SK-N-SH treated with all-trans-retinoic acid at 6 μM for 48 hours (cell line): ENCODE measurements around the gene CD300LB.

Experiments used
- ATAC-seq: fragments of 200-7000 bp; cut with Tn5 transposase; 3 replicates; pipeline ENCODE4 v1.9.1; 2020; ENCODE audit warnings: mild to moderate bottlenecking, moderate library complexity
- CSDC2 ChIP-seq: fragments of 250-450 bp; sonication (Bioruptor Pico); IDR thresholded peaks from 2 replicates; pipeline ENCODE4 v1.5.0; 2020; ENCODE audit warnings: mild to moderate bottlenecking, moderate library complexity
- CSRNP3 ChIP-seq: fragments of 250-450 bp; sonication (Bioruptor Pico); IDR thresholded peaks from 2 replicates; pipeline ENCODE4 v1.5.1; 2021; ENCODE audit warnings: mild to moderate bottlenecking, moderate library complexity
- ESRRG ChIP-seq: fragments of 250-450 bp; sonication (Bioruptor Pico); IDR thresholded peaks from 2 replicates; pipeline ENCODE4 v1.6.1; 2021; ENCODE audit warnings: mild to moderate bottlenecking
- GLIS3 ChIP-seq: fragments of 250-450 bp; sonication (Bioruptor Pico); IDR thresholded peaks from 2 replicates; pipeline ENCODE4 v1.5.0; 2020; ENCODE audit warnings: mild to moderate bottlenecking, moderate library complexity
- ISL1 ChIP-seq: fragments of 250-450 bp; sonication (Bioruptor Pico); IDR thresholded peaks from 2 replicates; pipeline ENCODE4 v2.1.2; 2022; ENCODE audit warnings: mild to moderate bottlenecking, moderate library complexity
- PATZ1 ChIP-seq: fragments of 250-450 bp; sonication (Bioruptor Pico); IDR thresholded peaks from 2 replicates; pipeline ENCODE4 v1.8.0; 2020; ENCODE audit warnings: mild to moderate bottlenecking, moderate library complexity, borderline replicate concordance
- RARB ChIP-seq: fragments of 250-450 bp; sonication (Bioruptor Pico); IDR thresholded peaks from 2 replicates; pipeline ENCODE4 v1.8.0; 2021; ENCODE audit warnings: mild to moderate bottlenecking, moderate library complexity
- SNAI2 ChIP-seq: fragments of 250-450 bp; sonication (Bioruptor Pico); IDR thresholded peaks from 2 replicates; pipeline ENCODE4 v1.5.0; 2020; ENCODE audit warnings: mild to moderate bottlenecking, moderate library complexity
- TCF4 ChIP-seq: fragments of 250-450 bp; sonication (Bioruptor Pico); IDR thresholded peaks from 2 replicates; pipeline ENCODE4 v1.8.0; 2021; ENCODE audit warnings: mild to moderate bottlenecking, moderate library complexity, borderline replicate concordance
- TOX ChIP-seq: fragments of 250-450 bp; sonication (Bioruptor Pico); IDR thresholded peaks from 2 replicates; pipeline ENCODE4 v1.8.0; 2021; ENCODE audit warnings: mild to moderate bottlenecking, moderate library complexity, borderline replicate concordance
- ZC3H10 ChIP-seq: fragments of 250-450 bp; sonication (Bioruptor Pico); IDR thresholded peaks from 2 replicates; pipeline ENCODE4 v1.5.1; 2021; ENCODE audit warnings: mild to moderate bottlenecking, moderate library complexity
- ZFP30 ChIP-seq: fragments of 450-650 bp; formaldehyde crosslinking; IDR thresholded peaks from 2 replicates; pipeline ENCODE4 v1.5.0; 2022; ENCODE audit warnings: mild to moderate bottlenecking, moderate library complexity
- ZNF565 ChIP-seq: fragments of 450-650 bp; formaldehyde crosslinking; conservative IDR thresholded peaks from 2 replicates; pipeline ENCODE4 v1.5.0; 2020; ENCODE audit warnings: low read depth, mild to moderate bottlenecking, moderate library complexity
- ZNF70 ChIP-seq: fragments of 450-650 bp; formaldehyde crosslinking; IDR thresholded peaks from 2 replicates; pipeline ENCODE4 v1.5.0; 2020; ENCODE audit warnings: mild to moderate bottlenecking, moderate library complexity
- ZNF8 ChIP-seq: fragments of 450-650 bp; formaldehyde crosslinking; IDR thresholded peaks from 2 replicates; pipeline ENCODE4 v1.5.0; 2020; ENCODE audit warnings: mild to moderate bottlenecking, moderate library complexity
- TF ChIP-seq, protein P1 (sequence below): fragments of 250-450 bp; sonication (Bioruptor Pico); IDR thresholded peaks from 2 replicates; pipeline ENCODE4 v1.5.1; 2020; ENCODE audit warnings: low read depth, mild to moderate bottlenecking, moderate library complexity
- TF ChIP-seq, protein P2 (sequence below): fragments of 250-450 bp; sonication (Bioruptor Pico); IDR thresholded peaks from 2 replicates; pipeline ENCODE4 v1.8.0; 2021; ENCODE audit warnings: low read depth, mild to moderate bottlenecking, moderate library complexity, borderline replicate concordance

The CD300LB gene

GRCh38 chr17:74569020-74570003 is 38.0 kb upstream of the CD300LB start (continued):
- TF ChIP-seq, protein P1, sequence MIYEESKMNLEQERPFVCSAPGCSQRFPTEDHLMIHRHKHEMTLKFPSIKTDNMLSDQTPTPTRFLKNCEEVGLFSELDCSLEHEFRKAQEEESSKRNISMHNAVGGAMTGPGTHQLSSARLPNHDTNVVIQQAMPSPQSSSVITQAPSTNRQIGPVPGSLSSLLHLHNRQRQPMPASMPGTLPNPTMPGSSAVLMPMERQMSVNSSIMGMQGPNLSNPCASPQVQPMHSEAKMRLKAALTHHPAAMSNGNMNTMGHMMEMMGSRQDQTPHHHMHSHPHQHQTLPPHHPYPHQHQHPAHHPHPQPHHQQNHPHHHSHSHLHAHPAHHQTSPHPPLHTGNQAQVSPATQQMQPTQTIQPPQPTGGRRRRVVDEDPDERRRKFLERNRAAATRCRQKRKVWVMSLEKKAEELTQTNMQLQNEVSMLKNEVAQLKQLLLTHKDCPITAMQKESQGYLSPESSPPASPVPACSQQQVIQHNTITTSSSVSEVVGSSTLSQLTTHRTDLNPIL (CRISPR knock-in tag) = no peak
- no peak for TF ChIP-seq RARB (CRISPR knock-in tag)
- TF ChIP-seq ZC3H10 (CRISPR knock-in tag) = no peak
- no peak for TF ChIP-seq TOX (CRISPR knock-in tag)
- no peak for TF ChIP-seq ISL1
- TF ChIP-seq ZFP30 (CRISPR knock-in tag) = no peak
- no peak for TF ChIP-seq CSDC2 (CRISPR knock-in tag)
- TF ChIP-seq, protein P2, sequence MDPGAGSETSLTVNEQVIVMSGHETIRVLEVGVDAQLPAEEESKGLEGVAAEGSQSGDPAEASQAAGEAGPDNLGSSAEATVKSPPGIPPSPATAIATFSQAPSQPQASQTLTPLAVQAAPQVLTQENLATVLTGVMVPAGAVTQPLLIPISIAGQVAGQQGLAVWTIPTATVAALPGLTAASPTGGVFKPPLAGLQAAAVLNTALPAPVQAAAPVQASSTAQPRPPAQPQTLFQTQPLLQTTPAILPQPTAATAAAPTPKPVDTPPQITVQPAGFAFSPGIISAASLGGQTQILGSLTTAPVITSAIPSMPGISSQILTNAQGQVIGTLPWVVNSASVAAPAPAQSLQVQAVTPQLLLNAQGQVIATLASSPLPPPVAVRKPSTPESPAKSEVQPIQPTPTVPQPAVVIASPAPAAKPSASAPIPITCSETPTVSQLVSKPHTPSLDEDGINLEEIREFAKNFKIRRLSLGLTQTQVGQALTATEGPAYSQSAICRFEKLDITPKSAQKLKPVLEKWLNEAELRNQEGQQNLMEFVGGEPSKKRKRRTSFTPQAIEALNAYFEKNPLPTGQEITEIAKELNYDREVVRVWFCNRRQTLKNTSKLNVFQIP (CRISPR knock-in tag) = no peak
- no peak for TF ChIP-seq ESRRG
- TF ChIP-seq ZNF70 (CRISPR knock-in tag) = no peak

DNA sequence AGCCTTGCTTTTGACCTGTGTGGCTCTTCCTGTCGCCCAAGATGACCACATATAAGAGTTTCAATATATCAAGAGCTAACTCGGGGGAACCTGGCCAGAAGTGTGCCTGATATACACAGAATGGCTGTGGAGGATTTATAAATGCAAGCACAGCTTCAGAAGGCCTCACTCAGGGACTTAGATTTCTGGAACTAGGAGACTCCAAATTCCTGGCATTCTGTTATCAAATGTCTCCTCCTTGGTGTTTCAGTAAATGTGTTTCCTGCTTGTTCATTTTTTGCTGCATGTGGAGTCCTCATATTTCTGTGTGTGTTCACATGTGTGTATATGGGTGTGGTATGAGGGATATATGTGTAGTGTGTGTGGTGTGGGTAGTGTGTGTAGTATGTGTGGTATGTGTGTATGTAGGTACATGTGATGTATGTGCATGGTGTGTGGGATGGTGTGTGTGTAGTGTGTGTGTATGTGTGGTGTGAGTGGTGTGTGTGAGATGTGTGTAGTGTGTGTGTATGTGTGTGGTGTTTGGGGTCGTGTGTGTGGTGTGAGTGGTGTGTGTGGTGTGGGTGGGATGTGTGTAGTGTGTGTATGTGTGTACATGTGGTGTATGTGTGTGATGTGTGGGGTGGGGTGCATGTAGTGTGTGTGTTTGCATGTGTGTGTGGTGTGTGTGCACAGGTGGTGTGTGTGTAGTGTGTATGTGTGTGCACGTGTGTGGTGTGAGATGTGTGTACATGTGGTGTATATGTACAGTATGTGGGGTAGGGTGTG is 37.0 kb upstream of the CD300LB start:
- ATAC-seq = no peak
- no peak for TF ChIP-seq TCF4 (CRISPR knock-in tag)
- TF ChIP-seq, protein P1 (CRISPR knock-in tag) = no peak

- TF ChIP-seq CSRNP3 (CRISPR knock-in tag) = no peak
- no peak for TF ChIP-seq ZNF70 (CRISPR knock-in tag)
- no peak for TF ChIP-seq ESRRG
- no peak for TF ChIP-seq CSDC2 (CRISPR knock-in tag)
- no peak for TF ChIP-seq ZNF8 (CRISPR knock-in tag)
- no peak for TF ChIP-seq RARB (CRISPR knock-in tag)
- TF ChIP-seq ZNF565 (CRISPR knock-in tag) = no peak
- no peak for TF ChIP-seq PATZ1 (CRISPR knock-in tag)
- TF ChIP-seq SNAI2 (CRISPR knock-in tag) = no peak
- no peak for TF ChIP-seq GLIS3 (CRISPR knock-in tag)
- TF ChIP-seq ISL1 = no peak
- TF ChIP-seq, protein P1 (CRISPR knock-in tag) = no peak
- no peak for TF ChIP-seq TCF4 (CRISPR knock-in tag)
- TF ChIP-seq ZFP30 (CRISPR knock-in tag) = no peak
- no peak for TF ChIP-seq TOX (CRISPR knock-in tag)
- TF ChIP-seq, protein P2 (CRISPR knock-in tag) = no peak
- no peak for ATAC-seq
Observed at GRCh38 chr17:74567397-74567796, 36.1 kb upstream of the CD300LB start, which contains the start of gene CD300H. Gene CD300H, minus strand, starts transcription at chr17:74567509.
